Lower leg skin (tissue), 3 donors: Measurements from ENCODE around the gene NLK.

Experiments used
- POLR2A ChIP-seq, 2 donors: fragments of 450-650 bp; IDR thresholded peaks; one replicate each; pipeline ENCODE4 v1.6.1; 2016 to 2017; ENCODE audit warnings: antibody characterized with exemption in 2 of 2, mild to moderate bottlenecking in 1 of 2, moderate library complexity in 1 of 2
- TF ChIP-seq, protein P1 (sequence below), 3 donors: fragments of 450-650 bp; IDR thresholded peaks; one replicate each; pipeline ENCODE4 v1.5.1; 2016; ENCODE audit warnings: antibody characterized with exemption in 3 of 3, mild to moderate bottlenecking in 3 of 3, moderate library complexity in 2 of 3

- TF ChIP-seq, protein P1, sequence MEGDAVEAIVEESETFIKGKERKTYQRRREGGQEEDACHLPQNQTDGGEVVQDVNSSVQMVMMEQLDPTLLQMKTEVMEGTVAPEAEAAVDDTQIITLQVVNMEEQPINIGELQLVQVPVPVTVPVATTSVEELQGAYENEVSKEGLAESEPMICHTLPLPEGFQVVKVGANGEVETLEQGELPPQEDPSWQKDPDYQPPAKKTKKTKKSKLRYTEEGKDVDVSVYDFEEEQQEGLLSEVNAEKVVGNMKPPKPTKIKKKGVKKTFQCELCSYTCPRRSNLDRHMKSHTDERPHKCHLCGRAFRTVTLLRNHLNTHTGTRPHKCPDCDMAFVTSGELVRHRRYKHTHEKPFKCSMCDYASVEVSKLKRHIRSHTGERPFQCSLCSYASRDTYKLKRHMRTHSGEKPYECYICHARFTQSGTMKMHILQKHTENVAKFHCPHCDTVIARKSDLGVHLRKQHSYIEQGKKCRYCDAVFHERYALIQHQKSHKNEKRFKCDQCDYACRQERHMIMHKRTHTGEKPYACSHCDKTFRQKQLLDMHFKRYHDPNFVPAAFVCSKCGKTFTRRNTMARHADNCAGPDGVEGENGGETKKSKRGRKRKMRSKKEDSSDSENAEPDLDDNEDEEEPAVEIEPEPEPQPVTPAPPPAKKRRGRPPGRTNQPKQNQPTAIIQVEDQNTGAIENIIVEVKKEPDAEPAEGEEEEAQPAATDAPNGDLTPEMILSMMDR (IDR thresholded peaks at IDR 0.05): no peak
- TF ChIP-seq POLR2A (IDR thresholded peaks at IDR 0.05): no peak
Measured at GRCh38 chr17:28174352-28175046, 132.0 kb downstream of the NLK start.
